Fibroblast of the aortic adventitia (primary cell): ENCODE results near the gene SLC25A22. TPM values are rescaled to one million over a fixed set of nuclear protein-coding genes. Genes with fewer than 3 reads are reported as not detected.

Source experiments
- DNase-seq: peaks from one replicate; pipeline ENCODE4 v3.0.0-alpha.2; 2010; ENCODE audit warnings: low read depth
- H3K4me3 ChIP-seq: 2 replicates; pipeline ENCODE4 v1.5.1; 2011; ENCODE audit warnings: low read depth, mild to moderate bottlenecking, control low read depth, low read length, moderate library complexity
- total RNA-seq: library from RNA; depleted of rRNA; stranded (reverse); fragments of >200 nt; gene quantifications from 2 replicates; pipeline ENCODE4 v1.2.3, GENCODE V29; 2012; ENCODE audit warnings: low replicate concordance
- TF ChIP-seq, protein P1 (sequence below): IDR thresholded peaks from 2 replicates; pipeline ENCODE4 v1.5.1; 2011; ENCODE audit warnings: mild to moderate bottlenecking, low read length, control low read depth, inconsistent platforms; ENCODE audit not compliant: insufficient read depth

SLC25A22 gene
- total RNA-seq, 1 donor, result 16.7 TPM

DNA sequence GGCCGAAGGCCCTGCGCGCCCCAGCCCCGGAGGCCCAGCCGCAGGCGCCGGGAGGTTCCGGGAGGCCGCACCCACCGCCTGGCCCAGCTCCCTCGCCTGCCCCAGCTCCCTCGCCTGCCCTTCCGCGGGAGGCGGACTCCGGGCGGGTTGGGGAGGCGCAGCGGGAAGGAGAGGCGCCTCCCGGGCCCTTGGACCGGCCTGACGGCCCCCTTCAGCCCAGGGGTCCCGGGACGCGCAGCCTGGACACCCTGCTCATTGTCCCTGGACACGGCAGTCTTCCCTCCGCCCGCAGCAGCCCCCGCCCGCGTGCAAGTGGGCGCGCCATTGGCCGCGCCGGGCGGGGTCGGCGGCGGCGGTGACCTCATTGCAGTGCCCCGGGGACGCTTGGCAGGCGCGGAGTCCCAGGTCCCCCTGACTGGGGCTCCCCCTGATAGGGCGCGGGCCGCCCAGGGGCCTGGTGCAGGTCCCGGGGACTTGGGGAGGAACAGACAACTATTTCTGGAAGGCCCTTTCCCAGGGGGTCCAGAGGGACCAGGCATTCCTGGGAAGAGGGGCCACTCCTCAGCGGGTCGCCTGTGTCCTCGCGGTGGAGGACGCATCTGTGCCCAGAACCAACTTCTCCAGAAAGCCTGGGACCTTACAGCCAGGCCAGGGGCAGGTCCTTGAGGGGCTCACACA lies 35.2 kb upstream of the SLC25A22 start:
- DNase-seq, result peak; percentile 35
- TF ChIP-seq, protein P1, sequence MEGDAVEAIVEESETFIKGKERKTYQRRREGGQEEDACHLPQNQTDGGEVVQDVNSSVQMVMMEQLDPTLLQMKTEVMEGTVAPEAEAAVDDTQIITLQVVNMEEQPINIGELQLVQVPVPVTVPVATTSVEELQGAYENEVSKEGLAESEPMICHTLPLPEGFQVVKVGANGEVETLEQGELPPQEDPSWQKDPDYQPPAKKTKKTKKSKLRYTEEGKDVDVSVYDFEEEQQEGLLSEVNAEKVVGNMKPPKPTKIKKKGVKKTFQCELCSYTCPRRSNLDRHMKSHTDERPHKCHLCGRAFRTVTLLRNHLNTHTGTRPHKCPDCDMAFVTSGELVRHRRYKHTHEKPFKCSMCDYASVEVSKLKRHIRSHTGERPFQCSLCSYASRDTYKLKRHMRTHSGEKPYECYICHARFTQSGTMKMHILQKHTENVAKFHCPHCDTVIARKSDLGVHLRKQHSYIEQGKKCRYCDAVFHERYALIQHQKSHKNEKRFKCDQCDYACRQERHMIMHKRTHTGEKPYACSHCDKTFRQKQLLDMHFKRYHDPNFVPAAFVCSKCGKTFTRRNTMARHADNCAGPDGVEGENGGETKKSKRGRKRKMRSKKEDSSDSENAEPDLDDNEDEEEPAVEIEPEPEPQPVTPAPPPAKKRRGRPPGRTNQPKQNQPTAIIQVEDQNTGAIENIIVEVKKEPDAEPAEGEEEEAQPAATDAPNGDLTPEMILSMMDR, result no peak
- peak overlapping the region; percentile 81 for H3K4me3 ChIP-seq

DNA sequence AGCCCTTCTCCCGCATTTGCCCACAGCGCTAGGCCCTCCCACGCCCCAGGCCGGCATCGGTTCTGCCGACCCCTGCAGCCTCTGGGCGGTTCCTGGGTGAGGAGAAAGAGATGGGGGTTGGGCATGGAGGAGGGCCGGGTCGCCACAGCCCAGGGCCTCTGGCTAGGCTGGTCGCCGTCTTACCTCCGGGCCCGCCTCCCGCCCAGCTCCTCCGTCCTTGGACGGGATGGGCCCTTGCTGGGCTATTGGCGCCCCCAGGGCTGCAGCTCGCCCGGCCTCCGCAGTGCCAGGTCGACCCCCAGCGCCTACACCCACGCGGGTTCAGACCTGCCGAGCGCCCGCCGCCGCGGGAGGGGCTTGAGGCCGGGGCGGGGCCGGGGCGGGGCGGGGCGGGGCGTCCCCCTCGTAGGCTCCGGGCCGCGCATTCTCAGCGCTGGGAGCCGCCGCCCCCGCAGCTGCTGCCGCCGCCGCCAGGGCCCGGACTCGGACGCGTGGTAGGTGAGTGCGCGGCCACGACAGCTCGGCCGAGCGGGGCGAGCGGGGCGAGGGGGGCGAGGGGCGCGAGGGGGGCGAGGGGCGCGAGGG lies 34.5 kb upstream of the SLC25A22 start, which contains the start of gene CD151:
Gene CD151 (plus strand): TSS at position 424 of the 585 bp plus-strand sequence. CDS start 3,118 bp downstream, outside the sequence.
- DNase-seq, result no peak
- TF ChIP-seq, protein P1, result no peak
- H3K4me3 ChIP-seq, result peak within 1 kb of the TSS; percentile 81

DNA sequence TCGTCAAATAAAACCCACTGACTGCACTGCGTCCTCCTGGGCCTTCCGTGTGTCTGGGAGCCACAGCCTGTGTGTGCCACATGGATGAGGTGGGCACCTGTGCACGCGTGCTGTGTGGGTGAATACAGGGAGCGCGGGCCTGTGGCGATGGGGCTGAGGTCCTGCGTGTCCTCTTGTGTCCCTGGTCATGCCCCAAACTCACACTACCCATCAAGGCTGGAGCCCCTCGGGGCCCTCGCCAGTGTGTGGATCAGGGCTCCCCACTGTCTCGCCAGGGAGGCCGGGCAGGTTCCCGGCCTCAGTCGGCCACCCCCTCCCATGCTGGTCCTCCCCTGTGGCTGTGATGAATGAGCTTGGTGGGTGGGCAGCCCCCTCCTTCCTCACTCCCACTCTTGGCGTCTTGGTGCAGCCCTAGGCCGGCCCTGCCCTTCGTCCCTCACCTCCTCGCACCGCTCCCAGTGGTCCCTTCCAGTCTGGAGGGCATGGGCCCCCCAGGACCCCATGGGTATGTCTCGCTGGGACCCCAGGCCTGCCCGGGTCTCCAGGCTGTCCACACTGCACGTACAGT lies 34.0 kb upstream of the SLC25A22 start:
- no peak for DNase-seq
- peak overlapping the region; percentile 81 for H3K4me3 ChIP-seq
- TF ChIP-seq, protein P1, result no peak

DNA sequence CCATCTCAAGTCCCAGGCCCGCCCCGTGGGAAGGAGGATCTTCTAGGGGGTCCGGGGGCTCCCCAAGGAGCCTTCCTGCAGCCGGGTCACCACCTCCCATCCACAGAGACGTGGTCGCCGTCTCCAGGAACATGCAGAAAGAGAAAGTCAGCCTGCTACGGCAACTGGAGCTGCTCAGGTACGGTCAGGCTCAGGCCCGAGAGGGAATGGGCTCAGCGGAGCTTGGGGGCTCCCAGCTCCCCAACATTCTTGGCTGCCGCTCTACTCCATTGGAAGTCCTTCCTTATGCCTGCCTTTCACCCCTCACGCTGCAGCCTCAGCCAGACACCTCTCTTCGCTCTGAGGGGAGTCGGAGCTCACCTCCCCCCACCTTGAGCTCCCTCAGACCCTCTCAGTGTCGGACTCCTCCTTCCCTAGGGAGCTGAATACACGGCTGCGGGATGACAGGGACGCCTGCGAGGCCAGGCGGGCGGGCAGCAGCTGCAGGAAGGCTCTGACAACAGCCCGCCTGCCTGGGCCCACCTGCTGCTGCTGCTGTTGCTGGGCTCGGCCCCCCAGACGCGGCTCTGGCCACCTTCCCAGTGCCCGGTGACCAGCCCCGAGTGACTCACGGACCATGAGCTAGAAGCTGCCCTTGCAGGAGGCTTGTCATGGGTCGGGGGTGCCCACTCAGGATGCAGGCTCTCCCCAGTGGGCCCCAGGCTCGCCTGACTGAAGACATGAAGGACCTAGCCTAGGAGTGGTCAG lies 33.2 kb upstream of the SLC25A22 start:
- DNase-seq, result no peak
- TF ChIP-seq, protein P1, result no peak

DNA sequence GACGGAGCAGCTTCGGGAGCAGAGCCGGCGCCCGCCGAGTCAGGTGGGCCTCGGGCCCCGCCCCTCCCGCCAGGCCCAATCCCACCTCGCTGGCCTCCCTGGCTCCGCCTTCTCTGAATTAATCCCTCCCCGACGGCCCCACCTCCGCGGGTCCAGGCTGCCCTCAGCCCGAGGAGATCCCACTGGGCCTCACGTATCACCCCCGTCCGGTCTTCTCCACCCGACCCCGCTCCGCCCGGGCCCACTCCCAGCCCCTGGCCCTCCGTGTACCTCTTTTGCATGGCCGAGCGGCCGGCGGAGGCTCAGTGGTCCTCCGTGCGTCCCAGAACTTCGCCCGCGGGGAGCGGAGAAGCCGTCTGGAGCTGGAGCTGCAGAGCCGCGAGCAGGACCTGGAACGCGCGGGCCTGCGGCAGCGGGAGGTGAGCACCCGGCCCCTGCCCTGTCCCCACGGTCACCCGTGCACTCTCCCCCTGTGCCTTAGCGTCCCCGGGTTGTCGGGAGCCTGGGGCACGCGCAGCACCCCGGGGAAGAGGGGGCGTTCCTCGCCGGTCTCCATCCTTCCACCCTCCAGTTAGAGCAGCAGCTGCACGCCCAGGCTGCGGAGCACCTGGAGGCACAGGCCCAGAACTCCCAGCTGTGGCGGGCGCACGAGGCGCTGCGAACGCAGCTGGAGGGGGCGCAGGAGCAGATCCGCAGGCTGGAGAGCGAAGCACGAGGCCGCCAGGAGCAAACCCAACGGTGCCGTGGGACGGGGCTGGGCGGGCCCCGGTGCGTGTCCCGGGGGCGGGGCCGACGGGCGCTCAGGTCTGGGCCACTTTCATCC lies 32.4 kb upstream of the SLC25A22 start:
- H3K4me3 ChIP-seq, result peak overlapping the region; percentile 40
- TF ChIP-seq, protein P1, result no peak
- peak; percentile 40 for DNase-seq

More for the DNA sequence above, 33.2 kb upstream of the SLC25A22 start:
- no peak overlapping the region for H3K4me3 ChIP-seq

DNA sequence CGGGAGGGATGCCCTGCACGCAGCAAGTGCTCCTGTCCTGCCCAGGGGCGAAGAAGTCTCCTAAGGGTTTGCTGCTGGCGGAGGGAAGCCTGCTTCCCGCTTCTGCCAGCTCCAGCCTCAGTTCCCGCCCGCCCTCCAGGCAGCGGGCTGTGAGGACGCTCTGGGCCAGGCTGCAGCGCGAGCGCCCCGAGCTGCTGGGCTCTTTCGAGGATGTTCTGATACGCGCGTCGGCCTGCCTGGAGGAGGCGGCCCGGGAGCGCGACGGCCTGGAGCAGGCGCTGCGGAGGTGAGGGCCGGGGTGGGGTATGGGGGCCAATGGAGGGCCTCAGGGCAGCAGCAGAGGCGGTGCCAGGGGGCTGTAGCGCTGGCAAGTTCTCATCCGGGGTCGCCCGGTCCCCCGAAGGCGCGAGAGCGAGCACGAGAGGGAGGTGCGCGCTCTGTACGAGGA lies 31.8 kb upstream of the SLC25A22 start:
- DNase-seq, result no peak
- TF ChIP-seq, protein P1, result no peak
- H3K4me3 ChIP-seq, result peak overlapping the region; percentile 40
